SU-DHL-6 (cell line): ENCODE data around the gene MAP2K2.

Experiments
- H2AFZ ChIP-seq: fragments of 200-600 bp; sonication (generic); 2 replicates; pipeline ENCODE4 v1.6.1; 2014; ENCODE audit warnings: low read depth, mild to moderate bottlenecking, moderate library complexity, mixed read lengths, antibody characterized with exemption, low read length; ENCODE audit not compliant: severe bottlenecking
- H3F3A ChIP-seq: fragments of 200-600 bp; shearing (Covaris generic); 2 replicates; pipeline ENCODE4 v1.6.0; 2016; ENCODE audit warnings: antibody characterized with exemption, mild to moderate bottlenecking; ENCODE audit not compliant: insufficient read depth
- H3K27ac ChIP-seq: fragments of 200-600 bp; sonication (generic); 2 replicates; pipeline ENCODE4 v1.5.1; 2016; ENCODE audit warnings: low read depth, mild to moderate bottlenecking, low read length, moderate library complexity, mixed read lengths
- H3K27me3 ChIP-seq: fragments of 200-600 bp; sonication (generic), shearing (Covaris generic); 2 replicates; pipeline ENCODE4 v1.6.0; 2014; ENCODE audit warnings: mild to moderate bottlenecking, low read length
- H3K36me3 ChIP-seq: fragments of 200-600 bp; sonication (generic); 2 replicates; pipeline ENCODE4 v1.6.1; 2014; ENCODE audit warnings: mild to moderate bottlenecking, low read length, mixed read lengths
- H3K4me2 ChIP-seq: fragments of 300-600, 200-600 bp; shearing (Covaris generic), sonication (generic); 2 replicates; pipeline ENCODE4 v1.6.0; 2014; ENCODE audit warnings: low read length, low read depth, mild to moderate bottlenecking; ENCODE audit not compliant: poor library complexity, severe bottlenecking
- H3K4me3 ChIP-seq: fragments of 200-600 bp; sonication (generic); 2 replicates; pipeline ENCODE4 v1.5.1; 2014; ENCODE audit warnings: antibody characterized with exemption, low read length, mild to moderate bottlenecking, mixed read lengths; ENCODE audit not compliant: insufficient read depth, poor library complexity, severe bottlenecking
- H3K79me2 ChIP-seq: fragments of 200-600 bp; sonication (generic); 2 replicates; pipeline ENCODE4 v1.6.1; 2014; ENCODE audit warnings: mild to moderate bottlenecking, low read length, moderate library complexity; ENCODE audit not compliant: insufficient read depth
- H3K9ac ChIP-seq: fragments of 200-600 bp; sonication (generic); 2 replicates; pipeline ENCODE4 v1.7.0; 2014; ENCODE audit warnings: mild to moderate bottlenecking, low read length
- H3K9me2 ChIP-seq: fragments of 200-600 bp; sonication (generic); replicated peaks from 2 replicates; pipeline ENCODE4 v1.6.1; 2014; ENCODE audit warnings: low read length; ENCODE audit not compliant: insufficient read depth
- H3K9me3 ChIP-seq: fragments of 200-600 bp; sonication (generic); 2 replicates; pipeline ENCODE4 v1.6.1; 2014; ENCODE audit warnings: low read length, mixed read lengths; ENCODE audit not compliant: insufficient read depth
- H4K20me1 ChIP-seq: fragments of 200-600 bp; sonication (generic); 2 replicates; pipeline ENCODE4 v1.6.1; 2014; ENCODE audit warnings: low read depth, mild to moderate bottlenecking, antibody characterized with exemption, low read length, moderate library complexity, mixed read lengths
- CTCF ChIP-seq: fragments of 200-600 bp; sonication (generic); IDR thresholded peaks from one replicate; pipeline ENCODE4 v1.5.1; 2017; ENCODE audit warnings: antibody characterized with exemption, mild to moderate bottlenecking, low read length, moderate library complexity; ENCODE audit not compliant: insufficient read depth, poor library complexity, severe bottlenecking
- EZH2phosphoT487 ChIP-seq: fragments of 200-600 bp; sonication (generic), shearing (Covaris generic); conservative IDR thresholded peaks from 2 replicates; pipeline ENCODE4 v1.6.1; 2018; ENCODE audit warnings: mild to moderate bottlenecking, antibody characterized with exemption, low read length, moderate library complexity, mixed read lengths

The MAP2K2 gene

GRCh38 chr19:4075373-4075772, 48.5 kb downstream of the MAP2K2 start:
- Histone ChIP-seq H4K20me1 (no peaks in the 10 kb centered on the region), H3K9ac (no peak overlapping the region), H3F3A (no peaks in the 10 kb centered on the region), H3K36me3 (no peaks in the 10 kb centered on the region), H3K79me2 (no peaks in the 10 kb centered on the region), H3K9me2 (no peaks in the 10 kb centered on the region), H3K4me2 (no peak overlapping the region), H3K9me3 (no peaks in the 10 kb centered on the region), H2AFZ (no peak overlapping the region), H3K27me3 (no peaks in the 10 kb centered on the region), H3K4me3 (no peak overlapping the region), H3K27ac (no peak overlapping the region)
- TF ChIP-seq EZH2phosphoT487 = no peak
- TF ChIP-seq CTCF = no peak

- H3K27me3 ChIP-seq = no peaks in the 10 kb centered on the region
- no peak overlapping the region for H3K4me2 ChIP-seq
- no peaks in the 10 kb centered on the region for H3K79me2 ChIP-seq
- no peak overlapping the region for H3K27ac ChIP-seq
- no peaks in the 10 kb centered on the region for H4K20me1 ChIP-seq
- no peaks in the 10 kb centered on the region for H3K9me2 ChIP-seq
- H3K4me3 ChIP-seq = no peak overlapping the region
- H3K9ac ChIP-seq = no peak overlapping the region
- H3K36me3 ChIP-seq = no peaks in the 10 kb centered on the region
- no peak for TF ChIP-seq CTCF
- TF ChIP-seq EZH2phosphoT487 = no peak
- H3F3A ChIP-seq = peaks cover 14% of the 10 kb centered on the region
- no peaks in the 10 kb centered on the region for H3K9me3 ChIP-seq
- no peak overlapping the region for H2AFZ ChIP-seq
These were observed 52.3 kb downstream of the MAP2K2 start for GRCh38 chr19:4071610-4072009.

GRCh38 chr19:4069331-4069959, 54.5 kb downstream of the MAP2K2 start:
- Histone ChIP-seq H3K9ac (no peak overlapping the region), H3K27me3 (no peaks in the 10 kb centered on the region), H3F3A (peaks cover 14% of the 10 kb centered on the region), H3K79me2 (peaks cover 7% of the 10 kb centered on the region), H3K9me2 (no peaks in the 10 kb centered on the region), H3K36me3 (no peaks in the 10 kb centered on the region), H3K9me3 (no peaks in the 10 kb centered on the region), H3K27ac (no peak overlapping the region), H4K20me1 (no peaks in the 10 kb centered on the region), H3K4me3 (no peak overlapping the region), H3K4me2 (peak overlapping the region; percentile 23), H2AFZ (no peak overlapping the region)
- TF ChIP-seq CTCF = no peak
- no peak for TF ChIP-seq EZH2phosphoT487
